OCI-LY1 (cell line): Measurements from ENCODE around the gene FMO2.
A peak's percentile ranks its signal among the peaks of the same experiment; 100 is the strongest.

Experiments used
- H2AFZ ChIP-seq: fragments of 200-600 bp; sonication (generic), shearing (Covaris generic); 2 replicates; pipeline ENCODE4 v1.6.0; 2014; ENCODE audit warnings: antibody characterized with exemption, mild to moderate bottlenecking, low read length
- H3F3A ChIP-seq: fragments of 200-600 bp; sonication (generic), shearing (Covaris generic); 2 replicates; pipeline ENCODE4 v1.6.0; 2014; ENCODE audit warnings: mild to moderate bottlenecking, antibody characterized with exemption, low read length, moderate library complexity; ENCODE audit not compliant: insufficient read depth
- H3K27ac ChIP-seq: fragments of 200-600 bp; sonication (generic); 2 replicates; pipeline ENCODE4 v1.5.1; 2014; ENCODE audit warnings: low read length, mixed run types, mild to moderate bottlenecking, low read depth; ENCODE audit not compliant: poor library complexity, severe bottlenecking
- H3K27me3 ChIP-seq: fragments of 200-600 bp; sonication (generic); 2 replicates; pipeline ENCODE4 v1.6.0; 2014; ENCODE audit warnings: antibody characterized with exemption, mild to moderate bottlenecking, low read length, moderate library complexity; ENCODE audit not compliant: insufficient read depth
- H3K36me3 ChIP-seq: fragments of 200-600 bp; sonication (generic); 2 replicates; pipeline ENCODE4 v1.6.1; 2014; ENCODE audit warnings: mild to moderate bottlenecking, antibody characterized with exemption, low read length, moderate library complexity, mixed read lengths; ENCODE audit not compliant: insufficient read depth
- H3K4me1 ChIP-seq: fragments of 200-600 bp; sonication (generic); 2 replicates; pipeline ENCODE4 v1.5.1; 2014; ENCODE audit warnings: mild to moderate bottlenecking, low read length, moderate library complexity; ENCODE audit not compliant: insufficient read depth, severe bottlenecking
- H3K4me2 ChIP-seq: fragments of 200-600 bp; sonication (generic), shearing (Covaris generic); 2 replicates; pipeline ENCODE4 v1.6.1; 2014; ENCODE audit warnings: low read length
- H3K4me3 ChIP-seq: fragments of 200-600 bp; sonication (generic); 2 replicates; pipeline ENCODE4 v1.5.1; 2014; ENCODE audit warnings: low read length, low read depth, mild to moderate bottlenecking, mixed read lengths; ENCODE audit not compliant: poor library complexity, severe bottlenecking
- H3K79me2 ChIP-seq: fragments of 200-600 bp; shearing (Covaris generic); 2 replicates; pipeline ENCODE4 v1.6.1; 2016; ENCODE audit warnings: mixed run types, low read length, mixed read lengths; ENCODE audit not compliant: insufficient read depth
- H3K9ac ChIP-seq: fragments of 200-600 bp; sonication (generic), shearing (Covaris generic); 2 replicates; pipeline ENCODE4 v1.6.1; 2014; ENCODE audit warnings: mild to moderate bottlenecking, low read length, mixed read lengths
- H3K9me2 ChIP-seq: fragments of 200-600 bp; sonication (generic), shearing (Covaris generic); 2 replicates; pipeline ENCODE4 v1.6.1; 2014; ENCODE audit warnings: low read depth, mild to moderate bottlenecking, low read length, mixed read lengths
- H3K9me3 ChIP-seq: fragments of 200-600 bp; shearing (Covaris generic); 2 replicates; pipeline ENCODE4 v1.6.1; 2014; ENCODE audit warnings: low read length, mixed read lengths
- H4K20me1 ChIP-seq: fragments of 200-600 bp; sonication (generic), shearing (Covaris generic); 2 replicates; pipeline ENCODE4 v1.6.0; 2016; ENCODE audit warnings: mild to moderate bottlenecking, low read length; ENCODE audit not compliant: insufficient read depth
- EZH2 ChIP-seq: fragments of 200-600 bp; sonication (generic), shearing (Covaris generic); IDR thresholded peaks from 2 replicates; pipeline ENCODE4 v1.8.0; 2017; ENCODE audit warnings: borderline replicate concordance, mixed run types, mild to moderate bottlenecking, antibody characterized with exemption, low read length, moderate library complexity, mixed read lengths
- TF ChIP-seq, protein P1 (sequence below): fragments of 200-600 bp; sonication (generic), shearing (Covaris generic); IDR thresholded peaks from 2 replicates; pipeline ENCODE4 v1.5.1; 2017; ENCODE audit warnings: mild to moderate bottlenecking, antibody characterized with exemption, low read length, moderate library complexity, mixed read lengths

The FMO2 gene

DNA sequence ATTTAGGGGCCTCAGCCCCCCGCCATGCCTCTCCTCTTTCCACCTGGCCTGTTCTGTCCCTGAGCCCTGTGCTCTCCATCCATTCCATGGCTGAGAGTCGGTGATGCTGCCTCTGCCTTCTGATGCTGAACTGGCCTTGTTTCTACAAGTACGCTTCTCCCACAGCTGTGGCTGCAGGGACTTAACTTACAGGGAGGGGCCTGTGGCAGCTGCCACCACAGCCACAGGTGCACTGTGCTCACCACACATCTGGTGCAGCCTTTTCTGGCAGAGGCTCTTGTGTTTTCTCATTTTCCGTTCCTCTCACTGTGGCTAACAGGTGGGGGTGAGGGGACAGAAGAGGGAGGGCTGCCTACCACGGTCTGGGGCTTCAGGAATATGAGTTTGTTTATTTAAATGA is 67.4 kb downstream of the FMO2 start:
- Histone ChIP-seq H3F3A (no peaks in the 10 kb centered on the region), H4K20me1 (no peaks in the 10 kb centered on the region), H3K27ac (peak overlapping the region; percentile 29), H3K9ac (no peak overlapping the region), H3K4me2 (0 out of 2 replicates have a peak overlapping the region, but pooled peaks have one; percentile 17), H3K27me3 (0 out of 2 replicates have a peak, but pooled peaks cover 3% of the 10 kb centered on the region), H2AFZ (no peak overlapping the region), H3K4me3 (no peak overlapping the region), H3K9me3 (no peaks in the 10 kb centered on the region), H3K36me3 (no peaks in the 10 kb centered on the region), H3K9me2 (no peaks in the 10 kb centered on the region), H3K4me1 (peaks cover 12% of the 10 kb centered on the region), H3K79me2 (no peaks in the 10 kb centered on the region)
- TF ChIP-seq, protein P1, sequence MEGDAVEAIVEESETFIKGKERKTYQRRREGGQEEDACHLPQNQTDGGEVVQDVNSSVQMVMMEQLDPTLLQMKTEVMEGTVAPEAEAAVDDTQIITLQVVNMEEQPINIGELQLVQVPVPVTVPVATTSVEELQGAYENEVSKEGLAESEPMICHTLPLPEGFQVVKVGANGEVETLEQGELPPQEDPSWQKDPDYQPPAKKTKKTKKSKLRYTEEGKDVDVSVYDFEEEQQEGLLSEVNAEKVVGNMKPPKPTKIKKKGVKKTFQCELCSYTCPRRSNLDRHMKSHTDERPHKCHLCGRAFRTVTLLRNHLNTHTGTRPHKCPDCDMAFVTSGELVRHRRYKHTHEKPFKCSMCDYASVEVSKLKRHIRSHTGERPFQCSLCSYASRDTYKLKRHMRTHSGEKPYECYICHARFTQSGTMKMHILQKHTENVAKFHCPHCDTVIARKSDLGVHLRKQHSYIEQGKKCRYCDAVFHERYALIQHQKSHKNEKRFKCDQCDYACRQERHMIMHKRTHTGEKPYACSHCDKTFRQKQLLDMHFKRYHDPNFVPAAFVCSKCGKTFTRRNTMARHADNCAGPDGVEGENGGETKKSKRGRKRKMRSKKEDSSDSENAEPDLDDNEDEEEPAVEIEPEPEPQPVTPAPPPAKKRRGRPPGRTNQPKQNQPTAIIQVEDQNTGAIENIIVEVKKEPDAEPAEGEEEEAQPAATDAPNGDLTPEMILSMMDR = no peak
- TF ChIP-seq EZH2 = no peak

DNA sequence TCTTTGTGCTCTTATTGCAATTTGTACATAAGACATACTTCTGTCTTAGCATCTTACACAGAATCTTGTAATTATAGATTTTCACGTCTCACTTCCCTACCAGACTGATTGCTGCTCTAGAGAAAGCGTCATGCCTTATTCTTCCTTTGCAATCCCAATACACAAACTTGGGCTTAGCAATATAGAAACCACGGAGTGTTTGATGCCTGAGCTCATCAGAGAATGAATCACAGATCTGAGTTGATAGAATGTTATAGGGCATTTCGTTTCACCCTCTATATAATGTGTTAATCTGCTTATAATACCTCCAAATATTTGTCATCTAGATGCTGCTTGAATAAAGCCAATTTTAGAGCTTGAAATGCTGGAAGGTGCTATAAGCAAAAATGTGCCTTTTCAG is 69.8 kb downstream of the FMO2 start:
- Histone ChIP-seq H3K4me1 (peaks cover 12% of the 10 kb centered on the region), H3K36me3 (no peaks in the 10 kb centered on the region), H3K9ac (no peak overlapping the region), H3K27me3 (0 out of 2 replicates have a peak, but pooled peaks cover 3% of the 10 kb centered on the region), H3K9me3 (no peaks in the 10 kb centered on the region), H3K27ac (no peak overlapping the region), H3K4me3 (no peak overlapping the region), H4K20me1 (no peaks in the 10 kb centered on the region), H2AFZ (no peak overlapping the region), H3K4me2 (no peak overlapping the region), H3K79me2 (no peaks in the 10 kb centered on the region), H3K9me2 (no peaks in the 10 kb centered on the region), H3F3A (no peaks in the 10 kb centered on the region)
- TF ChIP-seq, protein P1 = no peak
- no peak for TF ChIP-seq EZH2

DNA sequence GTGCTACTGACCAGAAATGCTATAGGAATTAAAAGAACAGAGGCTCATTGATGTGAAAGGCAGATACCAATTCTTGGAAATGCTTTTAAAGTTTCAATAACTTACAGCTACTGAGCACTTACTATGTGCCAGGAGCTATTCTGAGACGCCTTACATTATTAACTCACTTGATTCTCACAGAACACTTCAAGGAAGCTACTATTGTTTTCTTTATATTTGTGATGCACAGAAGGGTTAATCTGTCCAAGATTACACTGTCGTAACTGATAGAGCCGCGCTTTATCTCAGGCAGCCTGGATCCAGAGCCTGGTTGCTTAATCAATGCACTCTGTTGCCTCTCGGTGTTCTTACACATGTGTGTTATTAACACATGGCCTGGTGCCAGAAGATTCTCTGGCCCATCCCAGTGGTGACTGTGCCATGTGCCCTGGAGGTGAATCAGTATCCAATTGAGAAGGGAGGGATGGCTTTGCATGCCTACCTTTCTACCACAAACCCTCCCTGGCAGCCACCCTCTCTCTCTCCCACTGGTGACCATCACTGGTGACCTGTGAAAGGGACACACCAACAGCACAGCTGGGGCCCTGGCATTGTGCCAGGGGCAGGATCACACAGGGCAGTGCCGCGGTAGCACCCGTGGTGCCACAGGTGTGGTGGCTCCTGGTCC is 72.0 kb downstream of the FMO2 start:
- Histone ChIP-seq H3K27ac (no peak overlapping the region), H4K20me1 (no peaks in the 10 kb centered on the region), H2AFZ (no peak overlapping the region), H3K27me3 (0 out of 2 replicates have a peak, but pooled peaks cover 3% of the 10 kb centered on the region), H3K36me3 (no peaks in the 10 kb centered on the region), H3F3A (no peaks in the 10 kb centered on the region), H3K9me2 (no peaks in the 10 kb centered on the region), H3K4me2 (no peak overlapping the region), H3K79me2 (no peaks in the 10 kb centered on the region), H3K9ac (no peak overlapping the region), H3K9me3 (no peaks in the 10 kb centered on the region), H3K4me1 (peaks cover 12% of the 10 kb centered on the region), H3K4me3 (no peak overlapping the region)
- TF ChIP-seq EZH2 = no peak
- TF ChIP-seq, protein P1 = no peak
